Type B pancreatic cell (in vitro differentiated cells): ENCODE data around the gene DAB2. TPM values are rescaled to one million over a fixed set of nuclear protein-coding genes. Genes with fewer than 3 reads are reported as not detected.

Source experiments
- DNase-seq: peaks from one replicate; pipeline ENCODE4 v3.0.0; 2021; ENCODE audit warnings: mixed read lengths; ENCODE audit not compliant: unreplicated experiment; ENCODE audit errors: extremely low spot score
- H3K27ac Mint-ChIP-seq: 2 replicates; pipeline ENCODE4 v1.8.0; 2021; ENCODE audit warnings: mild to moderate bottlenecking, mixed read lengths
- H3K27me3 Mint-ChIP-seq: 2 replicates; pipeline ENCODE4 v1.8.0; 2021; ENCODE audit warnings: mixed read lengths
- H3K36me3 Mint-ChIP-seq: 2 replicates; pipeline ENCODE4 v1.8.0; 2021; ENCODE audit warnings: mixed read lengths
- H3K4me1 Mint-ChIP-seq: one replicate; pipeline ENCODE4 v1.8.0; 2021; ENCODE audit warnings: mixed read lengths; ENCODE audit not compliant: unreplicated experiment
- H3K4me3 Mint-ChIP-seq: 2 replicates; pipeline ENCODE4 v1.8.0; 2021; ENCODE audit warnings: mild to moderate bottlenecking, mixed read lengths
- H3K9me3 Mint-ChIP-seq: 2 replicates; pipeline ENCODE4 v1.8.0; 2021; ENCODE audit warnings: mixed read lengths
- long read RNA-seq: library from polyadenylated mRNA; unstranded; transcript quantifications from one replicate; pipeline ENCODE4 v2.0.0, GENCODE V29; 2020
- total RNA-seq: library from RNA; stranded (reverse); gene quantifications from 2 replicates; pipeline ENCODE4 v1.2.1, GENCODE V29; 2021; ENCODE audit warnings: low replicate concordance
- TF ChIP-seq, protein P1 (sequence below): fragments of 200-600 bp; sonication (generic); conservative IDR thresholded peaks from 2 replicates; pipeline ENCODE4 v1.5.0; 2021; ENCODE audit warnings: antibody characterized with exemption, mild to moderate bottlenecking

DAB2 gene
- total RNA-seq = 24.2 and 91.6 TPM in 2 replicates
- long read RNA-seq, full-length matches to known transcripts = 21 of 45 reads
- long read RNA-seq, partial matches to known transcripts = 19 of 45 reads
- long read RNA-seq, other reads (novel, unspliced or antisense) = 5 of 45 reads

GRCh38 chr5:39424736-39425637 is at the start of gene DAB2:
Gene DAB2, minus strand, starts transcription at chr5:39424980. Its CDS starts 30,660 bp downstream, at chr5:39394320.
- peak; percentile 87 for DNase-seq
- Mint-ChIP-seq H3K27ac (peak within 1 kb of the TSS; percentile 87), H3K36me3 (peaks cover 9% of the 10 kb centered on the region), H3K9me3 (no peaks in the 10 kb centered on the region), H3K27me3 (no peaks in the 10 kb centered on the region), H3K4me1 (peaks cover 50% of the 10 kb centered on the region), H3K4me3 (peak within 1 kb of the TSS; percentile 87)
- TF ChIP-seq, protein P1, sequence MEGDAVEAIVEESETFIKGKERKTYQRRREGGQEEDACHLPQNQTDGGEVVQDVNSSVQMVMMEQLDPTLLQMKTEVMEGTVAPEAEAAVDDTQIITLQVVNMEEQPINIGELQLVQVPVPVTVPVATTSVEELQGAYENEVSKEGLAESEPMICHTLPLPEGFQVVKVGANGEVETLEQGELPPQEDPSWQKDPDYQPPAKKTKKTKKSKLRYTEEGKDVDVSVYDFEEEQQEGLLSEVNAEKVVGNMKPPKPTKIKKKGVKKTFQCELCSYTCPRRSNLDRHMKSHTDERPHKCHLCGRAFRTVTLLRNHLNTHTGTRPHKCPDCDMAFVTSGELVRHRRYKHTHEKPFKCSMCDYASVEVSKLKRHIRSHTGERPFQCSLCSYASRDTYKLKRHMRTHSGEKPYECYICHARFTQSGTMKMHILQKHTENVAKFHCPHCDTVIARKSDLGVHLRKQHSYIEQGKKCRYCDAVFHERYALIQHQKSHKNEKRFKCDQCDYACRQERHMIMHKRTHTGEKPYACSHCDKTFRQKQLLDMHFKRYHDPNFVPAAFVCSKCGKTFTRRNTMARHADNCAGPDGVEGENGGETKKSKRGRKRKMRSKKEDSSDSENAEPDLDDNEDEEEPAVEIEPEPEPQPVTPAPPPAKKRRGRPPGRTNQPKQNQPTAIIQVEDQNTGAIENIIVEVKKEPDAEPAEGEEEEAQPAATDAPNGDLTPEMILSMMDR = peak; percentile 77

DNA sequence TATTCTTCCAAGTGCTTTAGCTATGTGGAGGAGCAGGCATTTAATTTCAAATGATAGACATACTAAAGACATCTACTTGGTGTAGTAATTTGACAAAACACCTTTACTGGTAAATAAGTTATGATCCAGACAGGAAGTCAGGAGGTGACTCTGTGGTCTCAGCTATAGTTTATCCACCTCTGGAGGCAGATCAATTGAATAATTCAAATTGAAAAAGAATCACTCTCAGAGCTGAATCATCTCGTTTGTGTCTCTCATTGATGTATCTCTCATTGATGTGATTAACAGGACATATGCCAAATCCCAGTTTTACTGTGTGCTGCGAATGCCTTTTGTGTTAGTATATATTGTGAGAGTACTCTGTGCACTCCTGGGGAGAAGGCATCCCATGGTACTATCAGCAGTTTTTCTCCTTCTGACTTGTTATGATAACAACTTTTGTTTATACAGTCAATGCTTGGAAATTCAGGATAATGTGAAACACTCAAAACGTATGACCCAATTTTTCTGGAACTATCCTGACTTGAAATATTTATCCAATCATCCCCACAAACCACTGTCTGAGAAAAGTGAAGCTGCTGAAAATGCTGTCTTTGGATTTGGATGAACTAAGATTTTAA is 48.5 kb upstream of the DAB2 start:
- H3K4me1 Mint-ChIP-seq = peaks cover 29% of the 10 kb centered on the region
- no peak for DNase-seq
- no peak overlapping the region for H3K4me3 Mint-ChIP-seq
- H3K27me3 Mint-ChIP-seq = no peaks in the 10 kb centered on the region
- H3K27ac Mint-ChIP-seq = no peak overlapping the region
- H3K9me3 Mint-ChIP-seq = no peaks in the 10 kb centered on the region
- H3K36me3 Mint-ChIP-seq = no peaks in the 10 kb centered on the region
- TF ChIP-seq, protein P1 = no peak

DNA sequence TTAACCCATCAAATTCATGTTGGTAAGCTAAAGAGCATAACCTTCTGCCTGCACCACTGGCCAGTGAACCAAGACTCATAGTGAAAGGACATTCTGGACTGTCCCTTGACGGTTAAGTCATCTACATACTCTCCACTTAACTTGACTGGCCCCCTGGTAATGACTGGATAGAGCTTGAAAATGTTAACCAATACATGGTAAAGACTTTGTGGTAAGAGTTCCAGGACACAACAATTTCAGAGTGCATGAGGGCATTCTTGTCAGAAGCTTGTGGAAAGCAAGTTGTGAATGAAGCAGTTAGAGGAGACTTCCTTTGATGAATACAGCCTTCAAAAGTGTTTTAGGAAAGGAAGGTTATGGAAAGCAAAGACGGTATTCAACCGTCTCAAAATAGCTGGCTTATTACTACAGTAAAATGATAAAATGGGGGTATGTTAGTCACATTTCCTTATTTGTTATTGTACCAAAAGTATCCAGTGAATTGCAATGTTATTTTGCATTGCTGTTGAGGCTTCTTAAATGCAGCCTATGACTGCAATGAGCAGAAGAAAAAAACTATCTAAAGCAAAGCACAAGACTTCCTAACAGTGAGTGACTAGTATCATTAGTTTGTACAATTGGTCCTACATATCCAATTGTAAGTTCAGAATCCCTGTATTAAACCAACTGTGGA is 47.2 kb upstream of the DAB2 start:
- H3K36me3 Mint-ChIP-seq = no peaks in the 10 kb centered on the region
- no peak overlapping the region for H3K4me3 Mint-ChIP-seq
- no peaks in the 10 kb centered on the region for H3K9me3 Mint-ChIP-seq
- H3K27ac Mint-ChIP-seq = no peak overlapping the region
- no peaks in the 10 kb centered on the region for H3K27me3 Mint-ChIP-seq
- TF ChIP-seq, protein P1 = no peak
- no peak for DNase-seq
- H3K4me1 Mint-ChIP-seq = peaks cover 20% of the 10 kb centered on the region

GRCh38 chr5:39470811-39471210 is 46.0 kb upstream of the DAB2 start:
- TF ChIP-seq, protein P1 = no peak
- H3K4me3 Mint-ChIP-seq = no peak overlapping the region
- peaks cover 8% of the 10 kb centered on the region for H3K4me1 Mint-ChIP-seq
- no peaks in the 10 kb centered on the region for H3K9me3 Mint-ChIP-seq
- H3K27me3 Mint-ChIP-seq = no peaks in the 10 kb centered on the region
- DNase-seq = no peak
- no peak overlapping the region for H3K27ac Mint-ChIP-seq
- no peaks in the 10 kb centered on the region for H3K36me3 Mint-ChIP-seq

DNA sequence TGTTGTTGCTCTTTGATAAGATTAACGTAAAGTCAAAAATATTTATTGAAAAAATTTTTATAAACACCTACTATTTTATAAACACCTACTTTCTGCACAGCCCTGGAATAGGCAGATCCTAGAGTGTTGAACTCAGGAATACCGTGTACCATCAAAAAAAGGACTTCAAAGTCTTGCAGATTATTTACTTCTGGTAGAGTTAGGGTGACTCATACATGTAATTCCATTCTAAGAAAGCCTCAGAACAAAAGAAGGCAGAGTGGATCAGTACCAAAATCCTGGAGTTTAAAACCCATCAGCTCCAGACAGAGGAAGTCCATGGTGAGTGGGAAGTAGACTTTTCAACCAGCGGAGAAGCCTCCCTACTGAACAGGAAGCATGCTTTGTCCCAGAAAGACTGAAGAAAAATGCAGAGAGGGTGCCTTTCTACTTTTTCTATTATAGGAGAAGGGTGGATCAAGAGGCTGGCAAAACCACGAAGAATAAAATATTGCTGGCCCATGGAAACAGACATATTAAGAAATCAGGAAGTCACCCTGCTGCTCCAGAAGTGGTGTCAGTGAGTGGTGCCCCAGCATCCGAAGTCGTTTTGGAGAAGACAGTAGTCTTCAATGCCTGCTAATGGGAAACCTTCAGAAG is 45.1 kb upstream of the DAB2 start:
- Mint-ChIP-seq H3K4me3 (no peak overlapping the region), H3K36me3 (no peaks in the 10 kb centered on the region), H3K27ac (no peak overlapping the region), H3K27me3 (no peaks in the 10 kb centered on the region), H3K4me1 (peaks cover 6% of the 10 kb centered on the region), H3K9me3 (no peaks in the 10 kb centered on the region)
- no peak for DNase-seq
- TF ChIP-seq, protein P1 = no peak
